RWPE1 (cell line): ENCODE measurements around the gene ZFYVE28.

Source experiments
- CTCF ChIA-PET: fragments of 350-600 bp; sonication (Branson Sonifier 250); formaldehyde crosslinking; extraction: SDS; loops from one replicate; lab custom pipeline; 2021; lab: Yijun Ruan, JAX
- POLR2A ChIA-PET: fragments of 400-600 bp; formaldehyde crosslinking; extraction: SDS; loops from one replicate; lab custom pipeline; 2020; ENCODE audit warnings: antibody characterized with exemption; ENCODE audit not compliant: low non-redundant PET; lab: Yijun Ruan, JAX
- DNase-seq: peaks from one replicate; pipeline ENCODE4 v3.0.0; 2012; ENCODE audit warnings: low spot score
- H3K27ac ChIP-seq: fragments of 450-650 bp; 2 replicates; pipeline ENCODE4 v1.5.1; 2017
- CTCF ChIP-seq: fragments of 450-650 bp; conservative IDR thresholded peaks from 2 replicates; pipeline ENCODE4 v1.5.1; 2017; ENCODE audit warnings: low read depth, mild to moderate bottlenecking

ZFYVE28 gene

DNA sequence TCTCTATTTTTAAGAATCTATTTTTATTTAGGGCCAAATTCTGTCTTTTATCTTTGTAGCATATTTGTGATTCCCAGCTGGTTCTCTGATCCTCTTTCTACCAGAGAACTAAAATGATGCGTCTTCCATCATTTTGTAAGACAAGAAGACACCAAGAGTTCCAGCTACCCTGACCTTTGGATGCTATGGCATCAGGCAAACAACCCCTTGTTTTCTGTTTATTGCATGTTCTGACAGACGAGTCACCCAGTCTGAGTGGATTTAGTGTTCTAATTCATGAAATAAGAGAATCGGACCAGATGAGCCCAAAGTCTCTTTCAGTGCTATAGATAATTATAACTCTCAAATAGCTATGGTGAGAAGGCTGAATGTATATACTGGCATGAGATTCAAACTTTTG lies 69.7 kb downstream of the ZFYVE28 start:
- DNase-seq: no peak
- no peak for TF ChIP-seq CTCF
- POLR2A ChIA-PET: no interaction called here
- no peak overlapping the region for H3K27ac ChIP-seq
- CTCF ChIA-PET: no interaction called here

GRCh38 chr4:2347190-2347589 lies 71.3 kb downstream of the ZFYVE28 start:
- ChIA-PET POLR2A (no interaction called here), CTCF (no interaction called here)
- no peak overlapping the region for H3K27ac ChIP-seq
- no peak for DNase-seq
- TF ChIP-seq CTCF: no peak

GRCh38 chr4:2343476-2343875 lies 75.0 kb downstream of the ZFYVE28 start:
- ChIA-PET POLR2A (no interaction called here), CTCF (no interaction called here)
- TF ChIP-seq CTCF: no peak
- H3K27ac ChIP-seq: no peak overlapping the region
- no peak for DNase-seq

DNA sequence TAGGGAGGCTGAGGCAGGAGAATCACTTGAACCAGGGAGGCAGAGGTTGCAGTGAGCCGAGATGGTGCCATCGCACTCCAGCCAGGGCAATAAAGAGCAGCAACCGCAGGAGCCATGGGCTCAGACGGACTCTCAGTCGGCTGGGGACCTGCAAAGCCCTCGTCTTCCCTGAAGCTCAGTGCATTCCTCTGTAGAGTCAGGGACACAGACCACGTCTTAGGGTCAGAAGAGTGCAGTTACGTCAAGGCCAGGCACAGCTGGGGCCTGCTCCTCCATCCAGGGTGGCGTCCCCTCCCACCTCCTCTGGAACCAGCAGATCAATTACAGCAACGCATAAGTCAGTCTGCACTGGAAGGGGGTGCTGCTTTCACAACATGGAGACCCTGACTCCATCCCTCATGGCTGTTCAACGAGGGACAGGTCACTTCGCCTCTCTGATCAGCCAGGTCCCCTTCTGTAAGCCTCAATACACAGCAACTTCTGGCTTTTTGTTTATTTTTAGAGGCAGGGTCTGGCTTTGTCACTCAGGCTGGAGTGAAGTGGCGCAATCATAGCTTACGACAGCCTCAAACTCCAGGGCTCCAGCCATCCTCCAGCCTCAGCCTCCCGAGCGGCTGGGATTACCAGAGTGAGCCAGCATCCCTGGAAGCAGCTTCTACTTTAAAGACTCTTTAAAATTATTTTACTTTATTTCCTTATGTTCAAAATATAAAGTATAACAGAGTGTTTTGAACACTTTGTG lies 76.4 kb downstream of the ZFYVE28 start:
- no peak for DNase-seq
- ChIA-PET POLR2A (no interaction called here), CTCF (no interaction called here)
- no peak for TF ChIP-seq CTCF
- no peak overlapping the region for H3K27ac ChIP-seq

DNA sequence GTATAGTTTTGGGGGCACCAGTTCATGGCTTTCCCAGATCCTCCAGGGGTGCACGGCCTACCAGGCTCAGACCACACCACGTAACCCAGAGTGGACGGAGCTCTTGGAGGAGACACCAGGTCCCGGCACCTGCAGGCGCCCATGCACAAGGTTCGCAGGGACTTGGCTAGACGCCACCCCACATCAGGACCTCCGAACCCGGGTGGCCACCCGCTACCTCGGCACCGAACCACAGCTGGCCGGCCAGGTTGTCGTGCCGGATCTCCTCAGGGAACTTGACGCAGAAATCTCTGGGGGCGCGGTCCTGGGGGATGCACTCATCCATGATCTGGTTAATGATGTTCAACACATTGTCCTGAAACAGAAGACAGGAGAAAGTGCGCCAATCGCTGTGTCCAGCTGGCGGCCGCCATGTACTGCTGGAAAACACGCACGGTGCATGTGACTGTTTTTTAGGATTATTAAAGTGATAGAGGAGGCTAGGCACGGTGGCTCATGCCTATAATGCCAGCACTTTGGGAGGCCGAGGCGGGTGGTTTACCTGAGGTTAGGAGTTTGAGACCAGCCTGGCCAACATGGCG lies 77.1 kb downstream of the ZFYVE28 start:
- DNase-seq: no peak
- no peak overlapping the region for H3K27ac ChIP-seq
- ChIA-PET POLR2A (no interaction called here), CTCF (no interaction called here)
- TF ChIP-seq CTCF: no peak

GRCh38 chr4:2340272-2341061 lies 78.0 kb downstream of the ZFYVE28 start:
- ChIA-PET POLR2A (no interaction called here), CTCF (no interaction called here)
- H3K27ac ChIP-seq: no peak overlapping the region
- TF ChIP-seq CTCF: no peak
- no peak for DNase-seq
